HG03565 (cell line): Measurements from ENCODE around the gene CARS1.
"Not testable (repeated sequence)": the region's sequence is repeated elsewhere in the genome, so short reads cannot be mapped to it uniquely, and the experiment has no call there.

Experiments used
- ATAC-seq: cut with Tn5 transposase; IDR thresholded peaks from one replicate; pipeline ENCODE4 v1.9.1; 2021; ENCODE audit warnings: mild to moderate bottlenecking, moderate library complexity; ENCODE audit not compliant: unreplicated experiment

CARS1 gene

GRCh38 chr11:3063876-3064275, 6.7 kb upstream of the CARS1 start:
- ATAC-seq = not testable (repeated sequence)

GRCh38 chr11:3063432-3063831, 6.2 kb upstream of the CARS1 start:
- not testable (repeated sequence) for ATAC-seq

GRCh38 chr11:3060436-3061025, 3.3 kb upstream of the CARS1 start:
- no peak for ATAC-seq

- no peak for ATAC-seq
Observed at GRCh38 chr11:3058753-3059664, 1.8 kb upstream of the CARS1 start.

- ATAC-seq = no peak
Observed at GRCh38 chr11:3056296-3057068, 741 bp downstream of the CARS1 start.

- ATAC-seq = no peak
Observed at GRCh38 chr11:3055891-3056290, 1.3 kb downstream of the CARS1 start.

GRCh38 chr11:3052567-3052966, 4.7 kb downstream of the CARS1 start:
- ATAC-seq = no peak

GRCh38 chr11:3052109-3052479, 5.1 kb downstream of the CARS1 start:
- no peak for ATAC-seq

- no peak for ATAC-seq
Observed at GRCh38 chr11:3051196-3052108, 5.8 kb downstream of the CARS1 start.

GRCh38 chr11:3050386-3051195, 6.6 kb downstream of the CARS1 start:
- ATAC-seq = no peak

GRCh38 chr11:3049430-3050243, 7.6 kb downstream of the CARS1 start:
- ATAC-seq = peak; percentile 88

GRCh38 chr11:3047637-3048036, 9.6 kb downstream of the CARS1 start:
- no peak for ATAC-seq

- ATAC-seq = no peak
Observed at GRCh38 chr11:3046641-3047040, 10.6 kb downstream of the CARS1 start.

GRCh38 chr11:3046190-3046589, 11.0 kb downstream of the CARS1 start:
- ATAC-seq = no peak

- ATAC-seq = no peak
Observed at GRCh38 chr11:3044915-3045314, 12.3 kb downstream of the CARS1 start.

GRCh38 chr11:3044004-3044403, 13.2 kb downstream of the CARS1 start:
- no peak for ATAC-seq

- no peak for ATAC-seq
Observed at GRCh38 chr11:3043315-3043871, 13.8 kb downstream of the CARS1 start.

- ATAC-seq = no peak
Observed at GRCh38 chr11:3042496-3043314, 14.5 kb downstream of the CARS1 start.
